ENCODE measurements around the gene ZNF880.
"Not testable (repeated sequence)": the region's sequence is repeated elsewhere in the genome, so short reads cannot be mapped to it uniquely, and the experiment has no call there.

ZNF880 gene

DNA sequence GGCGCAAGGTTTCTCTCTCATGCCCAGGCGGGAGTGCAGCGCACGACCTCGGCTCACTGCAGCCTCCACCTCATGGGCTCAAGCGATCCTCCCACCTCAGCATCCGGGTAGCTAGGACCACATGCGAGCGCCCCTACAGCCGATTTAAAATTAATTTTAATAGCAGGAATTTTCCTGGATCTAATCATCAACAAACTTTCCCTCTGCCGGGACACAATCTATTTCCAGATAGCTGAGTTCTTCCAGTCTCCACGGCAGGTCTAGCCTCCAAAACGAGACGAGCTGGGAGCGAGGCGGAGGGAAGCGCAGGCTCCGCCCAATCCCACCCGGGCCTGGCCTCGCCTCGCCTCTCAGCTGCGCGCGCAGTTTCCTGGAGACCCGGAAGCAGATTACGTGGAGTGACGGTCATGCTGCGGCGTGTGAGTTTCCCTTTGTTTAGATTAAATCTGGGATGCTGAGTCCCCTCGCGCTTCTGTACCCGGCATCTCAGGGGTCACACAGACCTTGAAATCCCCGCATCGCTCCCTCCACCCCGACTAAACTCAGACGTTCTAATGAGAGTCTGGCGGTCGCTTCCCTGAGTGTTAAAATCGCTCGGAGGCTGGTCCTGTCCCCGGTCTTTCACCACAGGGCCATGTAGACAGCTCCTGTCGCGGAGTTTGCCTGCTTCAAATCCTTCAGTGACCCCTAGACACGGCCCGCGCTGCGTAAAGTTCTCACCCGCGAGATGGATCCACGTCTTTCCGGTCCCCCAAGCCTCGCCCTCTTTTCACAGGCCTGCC is at the start of gene ZNF880:
Gene ZNF880 (plus strand): TSS at position 365 of the 782 bp plus-strand sequence. CDS start 43 bp downstream, at position 408.
- Histone ChIP-seq H3K4me2 (peak within 1 kb of the TSS; percentile 70 to 91 (median 85)), H3K4me3 (peak within 1 kb of the TSS; percentile 68 to 88 (median 76)), H3K27me3 (no peaks in the 10 kb centered on the region), H3K9me3 (replicated peaks in 1 of 11) (peaks cover 84 to 99% (median 92%) of the 10 kb centered on the region in 11 experiments), H3K36me3 (peaks cover 53 to 84% (median 77%) of the 10 kb centered on the region in 11 experiments), H4K20me1 (no peaks in the 10 kb centered on the region), H3K9ac (peak within 1 kb of the TSS; percentile 88 to 99 (median 95)), H3K4me1 (peaks cover 0 to 13% (median 9%) of the 10 kb centered on the region in 10 experiments; a peak in 13 of 20 replicates), H3K27ac (peak within 1 kb of the TSS; percentile 92 to 99 (median 98))
- TF ChIP-seq Cebpa-rat (IDR thresholded peaks at IDR 0.05), result no peak

DNA sequence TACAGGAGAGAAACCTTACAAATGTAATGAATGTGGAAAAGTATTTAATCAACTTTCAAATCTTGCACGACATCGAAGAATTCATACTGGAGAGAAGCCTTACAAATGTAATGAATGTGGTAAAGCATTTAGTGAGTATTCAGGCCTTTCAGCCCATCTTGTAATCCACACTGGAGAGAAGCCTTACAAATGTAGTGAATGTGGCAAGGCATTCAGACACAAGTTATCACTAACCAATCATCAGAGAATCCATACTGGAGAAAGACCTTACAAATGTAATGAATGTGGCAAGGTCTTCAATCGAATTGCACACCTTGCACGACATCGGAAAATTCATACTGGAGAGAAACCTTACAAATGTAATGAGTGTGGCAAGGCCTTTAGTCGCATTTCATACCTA is 47.3 kb upstream of the ZNF880 start:
- Histone ChIP-seq H3K9ac (no peak overlapping the region), H3K4me2 (no peak overlapping the region), H3K9me3 (replicated peaks in 1 of 11) (peaks cover 100% of the 10 kb centered on the region in 11 experiments), H3K4me3 (peak overlapping the region; percentile 15 to 58 (median 40); a peak in 18 of 20 replicates), H4K20me1 (no peaks in the 10 kb centered on the region), H3K27ac (no peak overlapping the region), H3K36me3 (peaks cover 86 to 98% (median 94%) of the 10 kb centered on the region in 11 experiments), H3K4me1 (no peaks in the 10 kb centered on the region), H3K27me3 (no peaks in the 10 kb centered on the region)
- TF ChIP-seq Cebpa-rat (IDR thresholded peaks at IDR 0.05), result no peak

DNA sequence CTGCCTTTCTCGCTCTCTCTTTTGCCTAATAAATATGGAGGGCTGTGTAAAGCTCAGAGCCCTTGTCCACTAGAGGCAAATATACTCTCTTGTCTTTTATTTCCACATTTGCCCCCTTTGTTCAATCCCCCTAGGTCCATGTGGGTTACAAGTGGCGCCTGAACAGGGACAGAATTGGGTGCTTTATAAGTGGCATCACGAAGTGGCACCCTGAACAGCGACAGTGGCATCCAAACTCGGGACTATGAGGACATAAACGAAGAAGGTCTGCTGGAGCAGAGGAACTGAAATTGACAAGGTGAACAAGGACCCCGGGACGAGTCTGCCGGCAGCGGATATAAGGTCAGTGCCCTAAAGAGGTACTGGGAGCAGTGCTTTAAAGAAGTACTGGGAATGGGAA is 38.0 kb upstream of the ZNF880 start:
- Histone ChIP-seq H3K9me3 (replicated peaks in 1 of 11) (peaks cover 90 to 92% (median 91%) of the 10 kb centered on the region in 11 experiments), H3K36me3 (peaks cover 17 to 53% (median 35%) of the 10 kb centered on the region in 11 experiments; a peak in 20 of 22 replicates), H3K27me3 (no peaks in the 10 kb centered on the region), H3K9ac (no peak overlapping the region), H3K4me2 (no peak overlapping the region), H4K20me1 (no peaks in the 10 kb centered on the region), H3K4me1 (no peaks in the 10 kb centered on the region), H3K27ac (no peak overlapping the region), H3K4me3 (peak overlapping the region in 6 of 10 experiments; percentile 4 to 28 (median 18); a peak in 4 of 20 replicates)
- no peak for TF ChIP-seq Cebpa-rat (IDR thresholded peaks at IDR 0.05)

DNA sequence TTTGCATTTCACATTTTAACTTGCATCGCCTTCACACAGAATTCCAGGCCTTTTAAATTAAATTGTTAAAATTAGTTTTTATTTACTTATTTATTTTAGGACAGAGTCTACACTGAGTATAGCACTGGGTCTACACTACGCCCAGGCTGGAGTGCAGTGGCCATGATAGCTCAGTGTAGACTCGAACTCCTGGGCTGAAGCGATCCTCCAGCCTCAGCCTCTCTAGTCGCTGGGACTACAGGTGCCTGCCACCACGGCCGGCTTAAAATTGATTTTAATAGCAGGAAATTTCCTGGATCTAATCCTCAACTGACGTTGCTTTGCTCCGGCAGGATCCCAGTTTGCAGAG is 34.0 kb upstream of the ZNF880 start:
- TF ChIP-seq Cebpa-rat (IDR thresholded peaks at IDR 0.05), result no peak
- Histone ChIP-seq H3K27ac (peak overlapping the region; percentile 93 to 100 (median 99); a peak in 21 of 22 replicates), H3K4me1 (peaks cover 10 to 13% (median 11%) of the 10 kb centered on the region in 10 experiments; a peak in 19 of 20 replicates), H3K9me3 (replicated peaks in 1 of 11) (peaks cover 50 to 76% (median 52%) of the 10 kb centered on the region in 11 experiments), H4K20me1 (no peaks in the 10 kb centered on the region), H3K9ac (peak overlapping the region in 10 of 11 experiments; percentile 92 to 100 (median 99); a peak in 18 of 22 replicates), H3K4me2 (0 out of 22 replicates have a peak overlapping the region, but pooled peaks of 1 of the 11 experiments have one; percentile 89), H3K4me3 (peak overlapping the region; percentile 76 to 99 (median 94)), H3K27me3 (no peaks in the 10 kb centered on the region), H3K36me3 (peaks cover 17 to 67% (median 49%) of the 10 kb centered on the region in 11 experiments)

GRCh38 chr19:52336117-52336790 is 33.5 kb upstream of the ZNF880 start, which contains the start of gene ZNF610:
ZNF610 (plus strand) TSS chr19:52336243; CDS start chr19:52349173, 12,930 bp downstream.
- Histone ChIP-seq H3K9ac (peak within 1 kb of the TSS; percentile 92 to 100 (median 99)), H3K4me2 (peak within 1 kb of the TSS; percentile 81 to 94 (median 89)), H3K4me1 (peaks cover 10 to 13% (median 11%) of the 10 kb centered on the region in 10 experiments; a peak in 19 of 20 replicates)

DNA sequence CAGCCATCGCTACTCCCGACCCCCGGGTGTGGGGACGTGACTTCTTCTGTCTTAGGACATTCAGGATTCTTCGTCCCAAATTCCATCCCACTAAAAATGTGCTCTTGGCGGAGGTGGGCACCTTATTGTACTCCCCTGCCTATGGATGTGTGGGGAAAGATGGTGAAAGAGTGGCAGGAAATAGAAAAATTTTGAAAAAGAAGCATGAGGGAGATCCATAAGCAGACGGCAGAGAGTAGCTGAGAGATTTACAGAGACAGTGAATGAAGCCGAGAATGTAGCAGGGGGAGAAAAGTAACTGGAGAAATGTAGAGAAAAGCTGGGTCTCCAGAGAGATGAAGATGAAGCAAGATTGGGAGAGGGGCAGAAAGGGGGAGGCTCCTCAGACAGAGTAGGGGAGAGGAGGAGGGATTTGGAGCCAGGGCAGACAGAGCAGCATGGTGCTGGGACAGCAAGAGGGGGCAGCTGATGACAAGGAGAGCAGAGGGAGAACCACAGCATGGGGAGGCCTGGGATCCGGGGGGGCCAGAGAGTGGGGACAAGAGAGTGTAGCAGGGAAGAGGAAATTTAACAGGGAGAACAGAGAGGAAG is 32.8 kb upstream of the ZNF880 start:
- Histone ChIP-seq H3K4me3 (peak overlapping the region; percentile 76 to 99 (median 94)), H3K27me3 (no peaks in the 10 kb centered on the region), H4K20me1 (no peaks in the 10 kb centered on the region), H3K4me1 (peaks cover 10 to 13% (median 11%) of the 10 kb centered on the region in 10 experiments; a peak in 19 of 20 replicates), H3K36me3 (peaks cover 10 to 59% (median 45%) of the 10 kb centered on the region in 11 experiments), H3K4me2 (peak overlapping the region; percentile 81 to 94 (median 89)), H3K9ac (peak overlapping the region; percentile 92 to 100 (median 99)), H3K27ac (peak overlapping the region; percentile 93 to 100 (median 99)), H3K9me3 (replicated peaks in 1 of 11) (peaks cover 39 to 65% (median 41%) of the 10 kb centered on the region in 11 experiments)
- peak in 3 of 11 experiments; percentile 20 to 57 (median 55); a peak in 3 of 22 replicates for TF ChIP-seq Cebpa-rat (IDR thresholded peaks at IDR 0.05)

More at GRCh38 chr19:52336117-52336790, 33.5 kb upstream of the ZNF880 start, which contains the start of gene ZNF610:
- no peaks in the 10 kb centered on the region for H4K20me1 ChIP-seq
- no peak for TF ChIP-seq Cebpa-rat (IDR thresholded peaks at IDR 0.05)
- H3K4me3 ChIP-seq, result peak within 1 kb of the TSS; percentile 76 to 99 (median 94)
- no peaks in the 10 kb centered on the region for H3K27me3 ChIP-seq
- peak within 1 kb of the TSS; percentile 93 to 100 (median 99) for H3K27ac ChIP-seq
- H3K36me3 ChIP-seq, result peaks cover 13 to 62% (median 48%) of the 10 kb centered on the region in 11 experiments
- H3K9me3 ChIP-seq (replicated peaks in 1 of 11), result peaks cover 45 to 71% (median 47%) of the 10 kb centered on the region in 11 experiments

DNA sequence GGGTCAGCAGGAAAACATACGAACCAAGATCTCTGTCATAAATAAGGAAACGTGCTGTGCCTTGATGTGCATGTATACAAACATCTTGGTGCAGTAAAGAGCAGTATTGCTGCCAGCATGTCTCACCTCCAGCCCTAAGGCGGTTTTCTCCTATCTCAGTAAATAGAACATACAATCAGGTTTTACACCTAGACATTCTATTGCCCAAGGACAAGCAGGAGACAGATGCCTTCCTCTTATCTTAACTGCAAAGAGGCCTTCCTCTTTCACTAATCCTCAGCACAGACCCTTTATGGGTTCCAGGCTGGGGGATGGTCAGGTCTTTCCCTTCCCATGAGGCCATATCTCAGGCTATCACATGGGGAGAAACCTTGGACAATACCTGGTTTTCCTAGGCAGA is 30.7 kb upstream of the ZNF880 start:
- peaks cover 17 to 45% (median 19%) of the 10 kb centered on the region in 11 experiments for H3K9me3 ChIP-seq (replicated peaks in 1 of 11)
- H3K36me3 ChIP-seq, result peaks cover 13 to 55% (median 34%) of the 10 kb centered on the region in 11 experiments; a peak in 21 of 22 replicates
- H3K27ac ChIP-seq, H3K9ac ChIP-seq, H3K4me3 ChIP-seq, H3K4me2 ChIP-seq, H4K20me1 ChIP-seq, H3K27me3 ChIP-seq: not testable (repeated sequence)
- H3K4me1 ChIP-seq, result peaks cover 10 to 13% (median 11%) of the 10 kb centered on the region in 10 experiments; a peak in 19 of 20 replicates

DNA sequence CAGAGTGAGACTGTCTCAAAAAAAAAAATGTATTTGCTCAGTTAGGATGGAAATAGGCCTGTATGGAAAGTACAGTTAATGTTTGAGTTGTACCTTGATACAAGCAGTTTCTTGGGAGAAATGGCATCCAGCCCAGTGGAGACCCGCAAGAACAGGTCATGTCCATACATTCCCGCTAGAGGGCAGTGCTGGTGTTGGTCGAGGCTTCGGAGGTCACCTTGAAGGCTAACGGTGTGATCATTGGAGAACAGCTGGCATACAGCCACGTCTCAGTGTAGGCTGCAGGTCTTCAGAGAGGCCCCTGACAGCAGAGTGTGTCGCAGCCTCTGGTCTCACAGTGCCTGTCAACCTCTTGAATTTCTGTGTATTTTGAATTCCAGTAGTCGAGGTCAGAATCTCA is 26.2 kb upstream of the ZNF880 start:
- no peak overlapping the region for H3K4me2 ChIP-seq
- peaks cover 0 to 57% (median 15%) of the 10 kb centered on the region in 11 experiments; a peak in 14 of 22 replicates for H3K9me3 ChIP-seq (replicated peaks in 1 of 11)
- no peak overlapping the region for H3K9ac ChIP-seq
- TF ChIP-seq Cebpa-rat (IDR thresholded peaks at IDR 0.05), result no peak
- no peak overlapping the region for H3K4me3 ChIP-seq
- peaks cover 37 to 78% (median 59%) of the 10 kb centered on the region in 11 experiments for H3K36me3 ChIP-seq
- H3K27me3 ChIP-seq, result no peaks in the 10 kb centered on the region
- no peaks in the 10 kb centered on the region for H3K4me1 ChIP-seq
- H3K27ac ChIP-seq, result 0 out of 22 replicates have a peak overlapping the region, but pooled peaks of 1 of the 11 experiments have one; percentile 10
- no peaks in the 10 kb centered on the region for H4K20me1 ChIP-seq

Data from BLaER1 treated with 17β-estradiol and CSF1 and Interleukin-3, amounts not matched to agents 10 nM and 100 nM (cell line).